H1 (cell line): ENCODE measurements around the gene RALA. TPM values are rescaled to one million over a fixed set of nuclear protein-coding genes. Genes with fewer than 3 reads are reported as not detected.

ENCODE experiments used
- POLR2AphosphoS5 ChIP-seq: IDR thresholded peaks from 2 replicates; pipeline ENCODE4 v1.6.1; 2011; ENCODE audit warnings: low read depth, low read length
- polyA plus RNA-seq, 7 experiments: library from polyadenylated mRNA; depleted of rRNA in 3 of 7; stranded (reverse) in 5 of 7; unstranded in 2 of 7; fragments of >200 nt in 5 of 7; fragments of 200-250 nt in 2 of 7; gene quantifications; 1 replicate in 5 of 7; 2 replicates in 1 of 7; 4 replicates in 1 of 7; pipeline versions ENCODE4 v1.2.1 to v1.2.3, GENCODE V29; 2011 to 2013; ENCODE audit warnings: missing spikeins in 2 of 7, mixed read lengths in 2 of 7
- total RNA-seq: library from RNA; stranded (reverse); fragmentation: NEBNext Ultra II Directional; extraction: Animal tissue kit (Norgen Biotek cat#: 25700); gene quantifications from 2 replicates; pipeline ENCODE4 v1.2.1, GENCODE V29; 2021

Gene RALA
- total and polyA plus RNA-seq, 2 of the 8 experiments (the other 6 are each of a cell fraction or from before 2014, with no cell fraction given), result 24.1 to 72.8 TPM

DNA sequence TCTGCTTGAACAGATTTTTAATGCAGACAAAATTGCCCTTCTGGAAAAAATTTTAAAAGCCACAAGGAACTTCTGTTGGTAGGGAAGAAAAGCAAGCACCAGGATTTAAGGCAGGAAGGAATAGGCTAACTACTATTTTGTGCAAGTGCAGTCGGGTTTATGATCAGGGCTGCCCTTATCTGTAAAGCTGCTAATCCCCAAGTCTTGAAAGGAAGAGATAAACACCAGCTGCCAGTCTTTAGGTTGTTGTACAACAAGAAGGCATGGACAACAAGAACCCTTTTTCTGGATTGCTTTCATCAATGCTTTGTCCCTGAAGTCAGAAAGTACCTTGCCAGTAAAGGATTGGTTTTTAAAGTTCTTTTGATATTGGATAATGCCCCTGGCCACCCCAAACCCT, 40.7 kb downstream of the RALA start (continued):
- TF ChIP-seq POLR2AphosphoS5, result no peak
